Measurements from ENCODE around the gene KRT86.

- no peak for TF ChIP-seq POLR2AphosphoS5 (IDR thresholded peaks at IDR 0.05; ENCODE audit: low read depth)
- TF ChIP-seq, protein P1, sequence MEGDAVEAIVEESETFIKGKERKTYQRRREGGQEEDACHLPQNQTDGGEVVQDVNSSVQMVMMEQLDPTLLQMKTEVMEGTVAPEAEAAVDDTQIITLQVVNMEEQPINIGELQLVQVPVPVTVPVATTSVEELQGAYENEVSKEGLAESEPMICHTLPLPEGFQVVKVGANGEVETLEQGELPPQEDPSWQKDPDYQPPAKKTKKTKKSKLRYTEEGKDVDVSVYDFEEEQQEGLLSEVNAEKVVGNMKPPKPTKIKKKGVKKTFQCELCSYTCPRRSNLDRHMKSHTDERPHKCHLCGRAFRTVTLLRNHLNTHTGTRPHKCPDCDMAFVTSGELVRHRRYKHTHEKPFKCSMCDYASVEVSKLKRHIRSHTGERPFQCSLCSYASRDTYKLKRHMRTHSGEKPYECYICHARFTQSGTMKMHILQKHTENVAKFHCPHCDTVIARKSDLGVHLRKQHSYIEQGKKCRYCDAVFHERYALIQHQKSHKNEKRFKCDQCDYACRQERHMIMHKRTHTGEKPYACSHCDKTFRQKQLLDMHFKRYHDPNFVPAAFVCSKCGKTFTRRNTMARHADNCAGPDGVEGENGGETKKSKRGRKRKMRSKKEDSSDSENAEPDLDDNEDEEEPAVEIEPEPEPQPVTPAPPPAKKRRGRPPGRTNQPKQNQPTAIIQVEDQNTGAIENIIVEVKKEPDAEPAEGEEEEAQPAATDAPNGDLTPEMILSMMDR (conservative IDR thresholded peaks at IDR 0.05; ENCODE audit: low read depth in 2 of 2): no peak
- TF ChIP-seq ZNF114 (CRISPR knock-in tag; IDR thresholded peaks at IDR 0.05): no peak
- no peak for TF ChIP-seq EZH2 (IDR thresholded peaks at IDR 0.05; ENCODE audit: low read depth, unreplicated experiment)
These were observed 17.3 kb upstream of the KRT86 start for GRCh38 chr12:52257074-52257551.
